ENCODE data around the gene ALDH2. TPM values are rescaled to one million over a fixed set of nuclear protein-coding genes. Genes with fewer than 3 reads are reported as not detected.

Gene ALDH2
- total RNA-seq, 2 experiments from 2014 or later, result 1.9 to 3.1 TPM

GRCh38 chr12:111748151-111748672, 18.5 kb upstream of the ALDH2 start:
- ChIA-PET POLR2A (no interaction called here), CTCF (no interaction called here)
- no peaks in the 10 kb centered on the region for H3K9me3 Mint-ChIP-seq
- H3K27ac Mint-ChIP-seq, result no peak overlapping the region
- no peak for DNase-seq
- intact Hi-C loops (cut with micrococcal nuclease), result no loop called here
- H3K36me3 Mint-ChIP-seq, result peaks cover 15% of the 10 kb centered on the region
- no peak overlapping the region for H3K4me3 Mint-ChIP-seq
- no peaks in the 10 kb centered on the region for H3K27me3 Mint-ChIP-seq
- H3K4me1 Mint-ChIP-seq (ENCODE audit: low read depth), result no peaks in the 10 kb centered on the region

- no peaks in the 10 kb centered on the region for H3K9me3 Mint-ChIP-seq
- no peak overlapping the region for H3K27ac Mint-ChIP-seq
- POLR2A ChIA-PET, result no interaction called here
- no peaks in the 10 kb centered on the region for H3K4me1 Mint-ChIP-seq (ENCODE audit: low read depth)
- CTCF ChIA-PET, result no interaction called here
- H3K36me3 Mint-ChIP-seq, result peaks cover 15% of the 10 kb centered on the region
- no peak overlapping the region for H3K4me3 Mint-ChIP-seq
- H3K27me3 Mint-ChIP-seq, result no peaks in the 10 kb centered on the region
- intact Hi-C loops (cut with micrococcal nuclease), result no loop called here
- DNase-seq, result no peak
These were observed 17.9 kb upstream of the ALDH2 start for GRCh38 chr12:111748867-111749266.

- peaks cover 15% of the 10 kb centered on the region for H3K36me3 Mint-ChIP-seq
- POLR2A ChIA-PET, result no interaction called here
- no peaks in the 10 kb centered on the region for H3K27me3 Mint-ChIP-seq
- intact Hi-C loops (cut with micrococcal nuclease), result no loop called here
- H3K9me3 Mint-ChIP-seq, result no peaks in the 10 kb centered on the region
- CTCF ChIA-PET, result no interaction called here
- no peak overlapping the region for H3K4me3 Mint-ChIP-seq
- DNase-seq, result no peak
- H3K27ac Mint-ChIP-seq, result no peak overlapping the region
- H3K4me1 Mint-ChIP-seq (ENCODE audit: low read depth), result no peaks in the 10 kb centered on the region
These were observed 17.3 kb upstream of the ALDH2 start for GRCh38 chr12:111749391-111749790.

- Mint-ChIP-seq H3K4me3 (no peak overlapping the region), H3K27me3 (no peaks in the 10 kb centered on the region), H3K9me3 (no peaks in the 10 kb centered on the region), H3K4me1 (ENCODE audit: low read depth) (no peaks in the 10 kb centered on the region), H3K36me3 (peaks cover 5% of the 10 kb centered on the region), H3K27ac (no peak overlapping the region)
- POLR2A ChIA-PET, result no interaction called here
- CTCF ChIA-PET, result interaction anchor here (0.7 to 3.3 kb wide), 4 partner anchors 38 to 731 kb away, joined by 3 to 33 read pairs (median 4); no protein-coding TSS in a partner anchor
- DNase-seq, result no peak
- intact Hi-C loops (cut with micrococcal nuclease), result no loop called here
These were observed 13.4 kb upstream of the ALDH2 start for GRCh38 chr12:111753144-111753881.

GRCh38 chr12:111754671-111755070, 12.1 kb upstream of the ALDH2 start:
- intact Hi-C loops (cut with micrococcal nuclease), result no loop called here
- Mint-ChIP-seq H3K27ac (no peak overlapping the region), H3K9me3 (no peaks in the 10 kb centered on the region), H3K27me3 (no peaks in the 10 kb centered on the region), H3K4me1 (ENCODE audit: low read depth) (no peaks in the 10 kb centered on the region), H3K4me3 (no peak overlapping the region), H3K36me3 (peaks cover 3% of the 10 kb centered on the region)
- DNase-seq, result no peak
- ChIA-PET POLR2A (no interaction called here), CTCF (interaction anchor here (3.3 kb wide), 1 partner anchor 59 kb away, joined by 33 read pairs; no protein-coding TSS in a partner anchor)

- CTCF ChIA-PET, result no interaction called here
- Mint-ChIP-seq H3K27me3 (no peaks in the 10 kb centered on the region), H3K9me3 (no peaks in the 10 kb centered on the region), H3K4me3 (no peak overlapping the region), H3K36me3 (peaks cover 3% of the 10 kb centered on the region), H3K4me1 (ENCODE audit: low read depth) (no peaks in the 10 kb centered on the region), H3K27ac (no peak overlapping the region)
- POLR2A ChIA-PET, result no interaction called here
- no peak for DNase-seq
- intact Hi-C loops (cut with micrococcal nuclease), result no loop called here
These were observed 10.5 kb upstream of the ALDH2 start for GRCh38 chr12:111756196-111756595.

GRCh38 chr12:111756681-111757080, 10.1 kb upstream of the ALDH2 start:
- Mint-ChIP-seq H3K4me3 (no peak overlapping the region), H3K27me3 (peaks cover 1% of the 10 kb centered on the region), H3K9me3 (no peaks in the 10 kb centered on the region), H3K27ac (no peak overlapping the region), H3K36me3 (peaks cover 3% of the 10 kb centered on the region), H3K4me1 (ENCODE audit: low read depth) (no peaks in the 10 kb centered on the region)
- POLR2A ChIA-PET, result no interaction called here
- intact Hi-C loops (cut with micrococcal nuclease), result no loop called here
- CTCF ChIA-PET, result no interaction called here
- no peak for DNase-seq

- no peak for DNase-seq
- POLR2A ChIA-PET, result interaction anchor here (0.7 kb wide), 1 partner anchor 58 kb away, joined by 3 read pairs; no protein-coding TSS in a partner anchor
- Mint-ChIP-seq H3K9me3 (no peaks in the 10 kb centered on the region), H3K27ac (no peak overlapping the region), H3K36me3 (peaks cover 3% of the 10 kb centered on the region), H3K27me3 (peaks cover 5% of the 10 kb centered on the region), H3K4me3 (no peak overlapping the region), H3K4me1 (ENCODE audit: low read depth) (no peaks in the 10 kb centered on the region)
- intact Hi-C loops (cut with micrococcal nuclease), result no loop called here
- CTCF ChIA-PET, result no interaction called here
These were observed 9.2 kb upstream of the ALDH2 start for GRCh38 chr12:111757361-111758119.

- Mint-ChIP-seq H3K36me3 (peaks cover 3% of the 10 kb centered on the region), H3K27ac (no peak overlapping the region), H3K4me3 (no peak overlapping the region), H3K4me1 (ENCODE audit: low read depth) (no peaks in the 10 kb centered on the region), H3K9me3 (no peaks in the 10 kb centered on the region), H3K27me3 (peaks cover 11% of the 10 kb centered on the region)
- ChIA-PET POLR2A (interaction anchor here (0.7 kb wide), 1 partner anchor 57 kb away, joined by 3 read pairs; no protein-coding TSS in a partner anchor), CTCF (no interaction called here)
- DNase-seq, result no peak
- intact Hi-C loops (cut with micrococcal nuclease), result no loop called here
These were observed 8.6 kb upstream of the ALDH2 start for GRCh38 chr12:111758120-111758561.

- intact Hi-C loops (cut with micrococcal nuclease), result no loop called here
These were observed 7.5 kb upstream of the ALDH2 start for GRCh38 chr12:111759271-111759670.

GRCh38 chr12:111759991-111760390, 6.7 kb upstream of the ALDH2 start:
- ChIA-PET POLR2A (interaction anchor here (1.0 kb wide), 1 partner anchor 15 kb away, joined by 3 read pairs; no protein-coding TSS in a partner anchor), CTCF (interaction anchor here (0.7 to 1.0 kb wide), 2 partner anchors 53 to 363 kb away, joined by 3 to 4 read pairs; no protein-coding TSS in a partner anchor)
- Mint-ChIP-seq H3K4me1 (ENCODE audit: low read depth) (no peaks in the 10 kb centered on the region), H3K36me3 (peaks cover 3% of the 10 kb centered on the region), H3K27ac (no peak overlapping the region), H3K4me3 (no peak overlapping the region), H3K9me3 (no peaks in the 10 kb centered on the region), H3K27me3 (peaks cover 23% of the 10 kb centered on the region)
- no peak for DNase-seq
- intact Hi-C loops (cut with micrococcal nuclease), result loop anchor here (10.0 kb wide), 1 partner anchor 1215 kb away; the partner anchor contains the start of gene OAS2

More at GRCh38 chr12:111759271-111759670, 7.5 kb upstream of the ALDH2 start:
- H3K27me3 Mint-ChIP-seq, result peaks cover 20% of the 10 kb centered on the region
- peaks cover 3% of the 10 kb centered on the region for H3K36me3 Mint-ChIP-seq
- H3K4me3 Mint-ChIP-seq, result no peak overlapping the region
- no peak overlapping the region for H3K27ac Mint-ChIP-seq
- H3K4me1 Mint-ChIP-seq (ENCODE audit: low read depth), result no peaks in the 10 kb centered on the region
- ChIA-PET POLR2A (interaction anchor here (1.0 kb wide), 1 partner anchor 15 kb away, joined by 3 read pairs; no protein-coding TSS in a partner anchor), CTCF (interaction anchor here (1.0 kb wide), 1 partner anchor 53 kb away, joined by 4 read pairs; no protein-coding TSS in a partner anchor)
- no peak for DNase-seq
- no peaks in the 10 kb centered on the region for H3K9me3 Mint-ChIP-seq

GRCh38 chr12:111761099-111761498, 5.6 kb upstream of the ALDH2 start:
- Mint-ChIP-seq H3K27me3 (peaks cover 31% of the 10 kb centered on the region), H3K27ac (no peak overlapping the region), H3K4me3 (no peak overlapping the region), H3K36me3 (no peaks in the 10 kb centered on the region), H3K9me3 (no peaks in the 10 kb centered on the region), H3K4me1 (ENCODE audit: low read depth) (no peaks in the 10 kb centered on the region)
- ChIA-PET CTCF (no interaction called here), POLR2A (no interaction called here)
- intact Hi-C loops (cut with micrococcal nuclease), result loop anchor here (10.0 kb wide), 1 partner anchor 1214 kb away; the partner anchor contains the start of gene OAS2
- no peak for DNase-seq
